Heart left ventricle (tissue), 13 donors: ENCODE measurements around the gene DNAJB6.

Source experiments
- CTCF ChIP-seq, 12 donors: fragments of 200-600 bp; sonication (generic) in 4 of 12; IDR thresholded peaks; one replicate each; pipeline versions ENCODE4 v1.5.0 to v1.8.0; 2018 to 2022; ENCODE audit warnings: antibody characterized with exemption in 12 of 12, mild to moderate bottlenecking in 5 of 12
- POLR2A ChIP-seq, 2 donors: fragments of 450-650 bp; IDR thresholded peaks; one replicate each; pipeline ENCODE4 v1.6.1; 2017; ENCODE audit warnings: antibody characterized with exemption in 2 of 2, mild to moderate bottlenecking in 2 of 2, moderate library complexity in 2 of 2
- donor health status: ischemic (EF 13 %, LVEDD 7.1; RV severe dilation, severe dysfunction).
- donor health status: DM: no; HTN: yes; CAD: no.
- donor health status: DM: no; HTN: no; CAD: no.
- donor health status: ischemic (EF 25% LVEDD 6.9; RV normal size, moderate dysfunction).
- donor health status: ischemic (EF 25% LVEDD 5.7; RV mildly dilated, moderate dysfunction).
- donor health status: ischemic (EF 35%, LVEDD 5.7; RV mildly dilated, moderate dysfunction).
- donor health status: nonischemic (EF 11% LVEDD 7.7; RV severe dilation, severe dysfunction).
- donor health status: DM: yes; HTN: yes; CAD: no.
- donor health status: PGD.
- donor health status: ischemic (EF 29% LVEDD 5.4; RV normal size, mild dysfunction).
- donor health status: nonischemic (EF 23%, LVEDD 6.1; RV moderate dilation, normal function).

DNA sequence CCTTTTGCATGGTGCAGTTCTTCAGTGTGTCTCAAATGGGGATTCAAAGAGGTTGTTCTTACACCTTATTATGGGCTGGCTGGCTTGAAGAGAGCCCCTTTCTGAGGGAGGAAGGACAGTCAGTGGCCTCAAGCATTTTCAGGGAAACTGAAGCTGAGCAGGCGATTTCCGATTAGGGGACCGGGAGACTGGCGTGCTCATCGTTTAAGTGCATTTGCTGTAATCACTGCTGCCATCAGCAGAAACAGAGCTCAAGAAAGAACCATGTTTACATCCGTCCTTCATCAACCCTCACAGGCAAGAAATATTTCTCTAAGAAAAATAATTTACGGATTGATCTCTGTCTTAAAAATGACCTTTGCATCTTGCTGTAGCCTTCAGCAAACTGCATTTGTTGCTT lies 32.2 kb downstream of the DNAJB6 start:
- TF ChIP-seq CTCF (IDR thresholded peaks at IDR 0.05): no peak
- no peak for TF ChIP-seq POLR2A (IDR thresholded peaks at IDR 0.05)
